ENCODE data around the gene JAZF1.

The JAZF1 gene

GRCh38 chr7:28136420-28136819, 44.2 kb downstream of the JAZF1 start:
- DNase-seq (ENCODE audit: low read depth): no peak

GRCh38 chr7:28135760-28136159, 44.8 kb downstream of the JAZF1 start:
- no peak for DNase-seq (ENCODE audit: low read depth)

GRCh38 chr7:28135315-28135714, 45.3 kb downstream of the JAZF1 start:
- no peak for DNase-seq (ENCODE audit: low read depth)

- no peak for DNase-seq (ENCODE audit: low read depth)
Measured at GRCh38 chr7:28133872-28134271, 46.7 kb downstream of the JAZF1 start.

- peak; percentile 12 for DNase-seq (ENCODE audit: low read depth)
Measured at GRCh38 chr7:28132959-28133870, 47.4 kb downstream of the JAZF1 start.

- no peak for DNase-seq (ENCODE audit: low read depth)
Measured at GRCh38 chr7:28130277-28130676, 50.3 kb downstream of the JAZF1 start.

GRCh38 chr7:28128608-28129007, 52.0 kb downstream of the JAZF1 start:
- no peak for DNase-seq (ENCODE audit: low read depth)

- DNase-seq (ENCODE audit: low read depth): no peak
Measured at GRCh38 chr7:28126410-28127041, 54.1 kb downstream of the JAZF1 start.

- no peak for DNase-seq (ENCODE audit: low read depth)
Measured at GRCh38 chr7:28125431-28126409, 54.9 kb downstream of the JAZF1 start.

GRCh38 chr7:28124413-28124812, 56.2 kb downstream of the JAZF1 start:
- DNase-seq (ENCODE audit: low read depth): no peak

GRCh38 chr7:28123752-28124151, 56.8 kb downstream of the JAZF1 start:
- DNase-seq (ENCODE audit: low read depth): no peak

- no peak for DNase-seq (ENCODE audit: low read depth)
Measured at GRCh38 chr7:28121496-28121895, 59.1 kb downstream of the JAZF1 start.

GRCh38 chr7:28116041-28116440, 64.6 kb downstream of the JAZF1 start:
- DNase-seq (ENCODE audit: low read depth): no peak

GRCh38 chr7:28115261-28115660, 65.3 kb downstream of the JAZF1 start:
- no peak for DNase-seq (ENCODE audit: low read depth)

- DNase-seq (ENCODE audit: low read depth): no peak
Measured at GRCh38 chr7:28114056-28114455, 66.5 kb downstream of the JAZF1 start.

- DNase-seq (ENCODE audit: low read depth): no peak
Measured at GRCh38 chr7:28112883-28113540, 67.6 kb downstream of the JAZF1 start.

GRCh38 chr7:28112467-28112866, 68.1 kb downstream of the JAZF1 start:
- no peak for DNase-seq (ENCODE audit: low read depth)

- no peak for DNase-seq (ENCODE audit: low read depth)
Measured at GRCh38 chr7:28112012-28112411, 68.6 kb downstream of the JAZF1 start.

GRCh38 chr7:28110427-28111012, 70.1 kb downstream of the JAZF1 start:
- DNase-seq (ENCODE audit: low read depth): no peak

- DNase-seq (ENCODE audit: low read depth): no peak
Measured at GRCh38 chr7:28108747-28109146, 71.8 kb downstream of the JAZF1 start.

- no peak for DNase-seq (ENCODE audit: low read depth)
Measured at GRCh38 chr7:28107960-28108359, 72.6 kb downstream of the JAZF1 start.
